Measurements from ENCODE around the gene OXTR.

DNA sequence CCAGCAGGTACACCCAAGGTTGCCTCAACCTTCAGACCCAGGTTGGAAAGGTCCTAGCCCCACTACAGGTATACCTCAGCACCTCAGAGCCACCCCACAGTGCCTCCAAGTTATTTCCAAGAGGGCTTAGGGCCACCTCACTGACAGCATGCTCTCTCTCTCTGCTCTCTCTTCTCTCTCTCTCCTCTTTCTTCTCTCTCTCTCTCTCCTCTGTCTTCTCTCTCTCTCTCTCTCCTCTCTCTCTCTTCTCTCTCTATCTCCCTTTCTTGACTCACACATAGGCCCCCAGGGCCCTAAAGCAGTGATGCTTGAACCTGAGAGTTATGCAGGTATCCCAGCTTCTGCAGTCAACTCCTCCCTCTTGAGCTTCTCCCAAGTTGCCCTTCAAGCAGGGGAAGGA is 31.6 kb downstream of the OXTR start:
- TF ChIP-seq EZH2 (IDR thresholded peaks at IDR 0.05; ENCODE audit: insufficient read depth, poor library complexity, severe bottlenecking): no peak
- TF ChIP-seq EZH2phosphoT487 (IDR thresholded peaks at IDR 0.05; ENCODE audit: insufficient read depth, low read depth): no peak
